Adrenal gland (tissue), 5 donors: Measurements from ENCODE around the gene OTX1.

Experiments
- POLR2A ChIP-seq, 2 donors: fragments of 450-650 bp; IDR thresholded peaks; one replicate each; pipeline ENCODE4 v1.6.1; 2017; ENCODE audit warnings: antibody characterized with exemption in 2 of 2, mild to moderate bottlenecking in 2 of 2, moderate library complexity in 1 of 2
- TF ChIP-seq, protein P1 (sequence below), 6 experiments: fragments of 450-650 bp in 4 of 6; fragments of 200-600 bp in 2 of 6; sonication (generic) in 1 of 6; IDR thresholded peaks; 1 replicate in 5 of 6; 2 replicates in 1 of 6; pipeline versions ENCODE4 v1.5.1 to v1.8.0; 2016 to 2021; ENCODE audit warnings: antibody characterized with exemption in 6 of 6, mild to moderate bottlenecking in 2 of 6, moderate library complexity in 1 of 6
- donor health status: DM: no; HTN: no; CAD: no.

DNA sequence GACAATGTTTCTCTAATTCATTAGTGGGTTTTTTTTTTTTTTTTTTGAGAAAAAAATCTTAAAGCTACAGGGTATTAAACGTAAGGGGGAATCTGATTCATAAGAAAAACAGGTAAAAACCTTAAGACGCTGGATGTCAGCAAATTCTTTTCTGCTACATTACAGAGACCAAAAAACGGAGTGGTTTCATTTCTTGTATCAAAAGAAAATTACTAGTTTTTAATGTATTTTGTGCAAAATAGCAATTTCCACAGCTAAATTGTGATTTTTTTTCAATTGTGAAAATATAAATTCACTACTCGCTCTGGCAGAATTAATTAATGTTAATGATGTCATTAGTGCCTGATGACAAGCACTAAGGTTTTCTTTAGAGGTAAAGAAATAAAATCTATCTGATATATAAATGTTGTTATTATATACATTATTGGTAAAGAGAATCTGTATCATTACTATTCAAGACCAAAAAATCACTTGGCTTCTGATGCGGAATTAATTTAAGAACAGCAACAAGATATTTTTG is 9.9 kb downstream of the OTX1 start:
- TF ChIP-seq POLR2A (IDR thresholded peaks at IDR 0.05), result no peak
- TF ChIP-seq, protein P1, sequence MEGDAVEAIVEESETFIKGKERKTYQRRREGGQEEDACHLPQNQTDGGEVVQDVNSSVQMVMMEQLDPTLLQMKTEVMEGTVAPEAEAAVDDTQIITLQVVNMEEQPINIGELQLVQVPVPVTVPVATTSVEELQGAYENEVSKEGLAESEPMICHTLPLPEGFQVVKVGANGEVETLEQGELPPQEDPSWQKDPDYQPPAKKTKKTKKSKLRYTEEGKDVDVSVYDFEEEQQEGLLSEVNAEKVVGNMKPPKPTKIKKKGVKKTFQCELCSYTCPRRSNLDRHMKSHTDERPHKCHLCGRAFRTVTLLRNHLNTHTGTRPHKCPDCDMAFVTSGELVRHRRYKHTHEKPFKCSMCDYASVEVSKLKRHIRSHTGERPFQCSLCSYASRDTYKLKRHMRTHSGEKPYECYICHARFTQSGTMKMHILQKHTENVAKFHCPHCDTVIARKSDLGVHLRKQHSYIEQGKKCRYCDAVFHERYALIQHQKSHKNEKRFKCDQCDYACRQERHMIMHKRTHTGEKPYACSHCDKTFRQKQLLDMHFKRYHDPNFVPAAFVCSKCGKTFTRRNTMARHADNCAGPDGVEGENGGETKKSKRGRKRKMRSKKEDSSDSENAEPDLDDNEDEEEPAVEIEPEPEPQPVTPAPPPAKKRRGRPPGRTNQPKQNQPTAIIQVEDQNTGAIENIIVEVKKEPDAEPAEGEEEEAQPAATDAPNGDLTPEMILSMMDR (IDR thresholded peaks at IDR 0.05), result no peak
